H7 (cell line): ENCODE data around the gene FSCB. TPM values are rescaled to one million over a fixed set of nuclear protein-coding genes. Genes with fewer than 3 reads are reported as not detected.

Experiments
- DNase-seq: peaks from one replicate; pipeline ENCODE4 v3.0.0; 2012
- H3K27me3 ChIP-seq: 2 replicates; pipeline ENCODE4 v1.6.0; 2011; ENCODE audit warnings: mild to moderate bottlenecking, low read length; ENCODE audit not compliant: control insufficient read depth, insufficient read depth
- H3K36me3 ChIP-seq: replicated peaks from 2 replicates; pipeline ENCODE4 v1.5.1; 2011; ENCODE audit warnings: low read length; ENCODE audit not compliant: control insufficient read depth, insufficient read depth
- H3K4me3 ChIP-seq: 2 replicates; pipeline ENCODE4 v1.5.1; 2011; ENCODE audit warnings: low read depth, mild to moderate bottlenecking, control low read depth, low read length, moderate library complexity; ENCODE audit not compliant: insufficient read depth
- total RNA-seq: library from RNA; depleted of rRNA; stranded (reverse); fragments of >200 nt; shearing (Covaris generic); gene quantifications from 2 replicates; pipeline ENCODE4 v1.2.3, GENCODE V29; 2014

Gene FSCB
- total RNA-seq, 1 experiment from 2014 or later, result not detected

DNA sequence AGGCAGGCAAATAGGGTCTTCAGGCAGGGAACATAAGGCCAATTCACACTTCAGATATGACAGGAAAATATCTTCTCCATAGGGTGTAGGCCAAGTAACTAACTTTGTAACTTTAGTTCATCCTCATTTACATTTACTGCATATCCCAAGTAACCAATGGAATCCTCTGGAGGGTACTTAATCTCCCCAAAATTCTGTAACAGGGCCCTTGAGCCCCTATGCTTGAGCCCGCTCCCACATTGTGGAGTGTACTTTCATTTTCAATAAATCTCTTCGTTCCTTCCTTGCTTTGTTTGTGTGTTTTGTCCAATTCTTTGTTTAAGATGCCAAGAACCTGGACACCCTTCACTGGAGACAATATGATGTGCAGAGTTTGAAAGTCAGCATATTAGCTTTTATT lies 45.3 kb downstream of the FSCB start:
- Histone ChIP-seq H3K27me3 (no peaks in the 10 kb centered on the region), H3K4me3 (no peak overlapping the region), H3K36me3 (no peaks in the 10 kb centered on the region)
- DNase-seq, result no peak
